GM12801 (cell line): Measurements from ENCODE around the gene ATP5PO.

Experiments
- CTCF ChIP-seq: IDR thresholded peaks from one replicate; pipeline ENCODE4 v1.5.1; 2011; ENCODE audit warnings: control low read depth; ENCODE audit not compliant: insufficient read length; ENCODE audit errors: extremely low read depth

Gene ATP5PO

GRCh38 chr21:33901412-33902288, 14.0 kb downstream of the ATP5PO start:
- TF ChIP-seq CTCF = no peak

GRCh38 chr21:33899199-33899598, 16.4 kb downstream of the ATP5PO start:
- no peak for TF ChIP-seq CTCF

GRCh38 chr21:33898586-33898985, 17.0 kb downstream of the ATP5PO start:
- no peak for TF ChIP-seq CTCF

- TF ChIP-seq CTCF = no peak
Measured at GRCh38 chr21:33897739-33898138, 17.9 kb downstream of the ATP5PO start.

- TF ChIP-seq CTCF = no peak
Measured at GRCh38 chr21:33897098-33897497, 18.5 kb downstream of the ATP5PO start.

- TF ChIP-seq CTCF = no peak
Measured at GRCh38 chr21:33896691-33897090, 18.9 kb downstream of the ATP5PO start.

- TF ChIP-seq CTCF = no peak
Measured at GRCh38 chr21:33895356-33895755, 20.2 kb downstream of the ATP5PO start.
